B cell (primary cell): ENCODE results near the gene PYDC1. TPM values are rescaled to one million over a fixed set of nuclear protein-coding genes. Genes with fewer than 3 reads are reported as not detected.

Experiments used
- ATAC-seq: fragments of 200-7000 bp; cut with Tn5 transposase; one replicate; pipeline ENCODE4 v1.10.0; 2021; ENCODE audit warnings: low read depth, mild to moderate bottlenecking, moderate number of reproducible peaks, moderate library complexity
- CTCF ChIA-PET: fragments of 350-600 bp; sonication (Branson Sonifier 250); formaldehyde crosslinking; loops from one replicate; lab custom pipeline; 2021; ENCODE audit warnings: antibody characterized with exemption, inconsistent platforms; lab: Charles Lee
- POLR2A ChIA-PET: fragments of 350-600 bp; sonication (Branson Sonifier 250); formaldehyde crosslinking; loops from one replicate; lab custom pipeline; 2021; ENCODE audit warnings: antibody characterized with exemption; lab: Charles Lee
- DNase-seq: peaks from one replicate; pipeline ENCODE4 v3.0.0; 2013
- H2AFZ ChIP-seq: 2 replicates; pipeline ENCODE4 v1.6.1; 2012; ENCODE audit warnings: mild to moderate bottlenecking, low read depth, low read length; ENCODE audit not compliant: insufficient read depth, poor library complexity, severe bottlenecking
- H3K27ac ChIP-seq, 2 donors: 1 replicate in 1 of 2; 2 replicates in 1 of 2; pipeline ENCODE4 v1.5.1; 2012 to 2013; ENCODE audit warnings: low read length in 2 of 2, mild to moderate bottlenecking in 2 of 2, moderate library complexity in 1 of 2
- H3K27me3 ChIP-seq, 4 experiments: fragments of 200-600 bp in 1 of 4; sonication (generic) in 1 of 4; replicated peaks in 1 of 4; 1 replicate in 2 of 4; 2 replicates in 2 of 4; pipeline versions ENCODE4 v1.6.1 to v1.7.0; 2013 to 2016; ENCODE audit warnings: low read length in 3 of 4, mild to moderate bottlenecking in 2 of 4, mixed read lengths in 1 of 4, moderate library complexity in 1 of 4; ENCODE audit not compliant: insufficient read depth in 4 of 4, control insufficient read depth in 3 of 4; ENCODE audit errors: control extremely low read depth in 1 of 4
- H3K36me3 ChIP-seq, 2 experiments: replicated peaks in 1 of 2; 1 replicate in 1 of 2; 2 replicates in 1 of 2; pipeline versions ENCODE4 v1.6.1 to v1.7.1; 2013; ENCODE audit warnings: low read length in 1 of 2; ENCODE audit not compliant: insufficient read depth in 2 of 2, control insufficient read depth in 1 of 2; ENCODE audit errors: control extremely low read depth in 1 of 2, extremely low read depth in 1 of 2
- H3K4me1 ChIP-seq, 2 donors: fragments of 200-600 bp in 1 of 2; sonication (generic) in 1 of 2; 1 replicate in 1 of 2; 2 replicates in 1 of 2; pipeline versions ENCODE4 v1.5.1 to v1.6.1; 2013 to 2017; ENCODE audit warnings: low read length in 2 of 2; ENCODE audit not compliant: control insufficient read depth in 2 of 2, insufficient read depth in 2 of 2
- H3K4me2 ChIP-seq: replicated peaks from 2 replicates; pipeline ENCODE3; 2012; ENCODE audit warnings: mild to moderate bottlenecking, low read depth, low read length; ENCODE audit not compliant: poor library complexity, severe bottlenecking
- H3K4me3 ChIP-seq, 5 experiments: fragments of 200-600 bp in 1 of 5; sonication (generic) in 1 of 5; 1 replicate in 3 of 5; 2 replicates in 2 of 5; pipeline versions ENCODE4 v1.5.1 to v1.7.0; 2011 to 2016; ENCODE audit warnings: low read length in 4 of 5, mild to moderate bottlenecking in 4 of 5, low read depth in 2 of 5, control low read depth in 1 of 5, moderate library complexity in 1 of 5; ENCODE audit not compliant: insufficient read depth in 1 of 5; ENCODE audit errors: control extremely low read depth in 1 of 5, extremely low read depth in 1 of 5
- H3K79me2 ChIP-seq: fragments of 200-600 bp; sonication (generic); one replicate; pipeline ENCODE4 v1.6.0; 2016; ENCODE audit warnings: low read length; ENCODE audit not compliant: control insufficient read depth, insufficient read depth
- H3K9ac ChIP-seq: fragments of 200-600 bp; sonication (generic); 2 replicates; pipeline ENCODE4 v1.6.1; 2017; ENCODE audit warnings: mild to moderate bottlenecking, low read length, moderate library complexity
- H3K9me3 ChIP-seq, 3 donors: one replicate each; pipeline versions ENCODE4 v1.6.1 to v1.7.1; 2013; ENCODE audit warnings: low read length in 2 of 3; ENCODE audit not compliant: control insufficient read depth in 2 of 3, insufficient read depth in 1 of 3; ENCODE audit errors: control extremely low read depth in 1 of 3
- H4K20me1 ChIP-seq: 2 replicates; pipeline ENCODE4 v1.6.0; 2012; ENCODE audit warnings: mild to moderate bottlenecking, low read length; ENCODE audit not compliant: insufficient read depth, control insufficient read depth, poor library complexity, severe bottlenecking
- H3K27ac Mint-ChIP-seq: one replicate; pipeline ENCODE4 v1.8.0; 2021; ENCODE audit warnings: mixed read lengths
- H3K27me3 Mint-ChIP-seq: one replicate; pipeline ENCODE4 v1.8.0; 2021; ENCODE audit warnings: mixed read lengths
- H3K4me1 Mint-ChIP-seq: one replicate; pipeline ENCODE4 v1.8.0; 2021; ENCODE audit warnings: mixed read lengths
- H3K4me3 Mint-ChIP-seq: one replicate; pipeline ENCODE4 v1.8.0; 2021; ENCODE audit warnings: mixed read lengths
- H3K9me3 Mint-ChIP-seq: one replicate; pipeline ENCODE4 v1.8.0; 2022; ENCODE audit warnings: mixed read lengths; ENCODE audit not compliant: insufficient read depth
- CTCF ChIP-seq: fragments of 200-600 bp; IDR thresholded peaks from one replicate; pipeline ENCODE4 v1.8.0; 2022; ENCODE audit warnings: antibody characterized with exemption, mild to moderate bottlenecking
- EZH2 ChIP-seq: IDR thresholded peaks from 2 replicates; pipeline ENCODE4 v1.6.1; 2012; ENCODE audit warnings: borderline replicate concordance, low read depth, mild to moderate bottlenecking, moderate library complexity, low read length; ENCODE audit not compliant: insufficient read depth, poor library complexity, severe bottlenecking
- WGBS: methylation state at CpG from one replicate; pipeline ENCODE4 v1.1.5; 2013; ENCODE audit warnings: missing lambda C conversion rate; ENCODE audit not compliant: insufficient coverage; 5-methylcytosine and 5-hydroxymethylcytosine counted together
- intact Hi-C: fragments of 100-400 bp; cut with micrococcal nuclease; formaldehyde crosslinking; loops from one replicate; pipeline ENCODE4 v1.10.0; 2022
- polyA plus RNA-seq: library from polyadenylated mRNA; depleted of rRNA; stranded (reverse); fragments of >200 nt; gene quantifications from 2 replicates; pipeline ENCODE4 v1.2.3, GENCODE V29; 2012
- total RNA-seq, 2 donors: library from RNA; stranded (reverse); fragments of 120-200 nt in 1 of 2; gene quantifications; 1 replicate in 1 of 2; 2 replicates in 1 of 2; pipeline versions ENCODE4 v1.2.3 to v1.2.4, GENCODE V29; 2013 to 2022

The PYDC1 gene
- total and polyA plus RNA-seq, 2 donors (not counting 1 experiment from before 2014, with no cell fraction given), result not detected

- H3K9me3 Mint-ChIP-seq, result no peaks in the 10 kb centered on the region
- Histone ChIP-seq H2AFZ (no peak overlapping the region), H3K27ac (no peak overlapping the region), H3K4me2 (no peak overlapping the region), H3K27me3 (no peaks in the 10 kb centered on the region), H3K36me3 (peaks cover 0 to 89% of the 10 kb centered on the region in 2 experiments), H4K20me1 (peaks cover 92% of the 10 kb centered on the region), H3K79me2 (peaks cover 34% of the 10 kb centered on the region), H3K9ac (no peak overlapping the region), H3K9me3 (no peaks in the 10 kb centered on the region), H3K4me3 (no peak overlapping the region), H3K4me1 (no peaks in the 10 kb centered on the region)
- POLR2A ChIA-PET, result no interaction called here
- peak overlapping the region; percentile 6 for H3K27ac Mint-ChIP-seq
- CTCF ChIA-PET, result no interaction called here
- H3K4me1 Mint-ChIP-seq, result peaks cover 24% of the 10 kb centered on the region
- ATAC-seq, result no peak
- DNase-seq, result no peak
- TF ChIP-seq EZH2, result no peak
- no peak for TF ChIP-seq CTCF
- no peaks in the 10 kb centered on the region for H3K27me3 Mint-ChIP-seq
- no peak overlapping the region for H3K4me3 Mint-ChIP-seq
- intact Hi-C loops, result no loop called here
- WGBS, result 91% methylated on average over 5 of the region's 5 CpGs
Measured at GRCh38 chr16:31191697-31192428, 25.1 kb downstream of the PYDC1 start.

- peaks cover 28% of the 10 kb centered on the region for H3K4me1 Mint-ChIP-seq
- H3K4me3 Mint-ChIP-seq, result no peak overlapping the region
Measured at GRCh38 chr16:31190818-31191444, 26.0 kb downstream of the PYDC1 start.

More at GRCh38 chr16:31190818-31191444, 26.0 kb downstream of the PYDC1 start:
- H3K4me1 ChIP-seq, result no peaks in the 10 kb centered on the region
- Mint-ChIP-seq H3K27ac (no peak overlapping the region), H3K9me3 (no peaks in the 10 kb centered on the region), H3K27me3 (no peaks in the 10 kb centered on the region)
- no peak overlapping the region for H3K9ac ChIP-seq
- TF ChIP-seq EZH2 (no peak), CTCF (no peak)
- no peak overlapping the region for H2AFZ ChIP-seq
- H3K4me2 ChIP-seq, result no peak overlapping the region
- ATAC-seq (no peak), DNase-seq (no peak)
- CTCF ChIA-PET, result interaction anchor here (1.3 kb wide), 1 partner anchor 192 kb away, joined by 3 read pairs; no protein-coding TSS in a partner anchor
- H3K9me3 ChIP-seq, result no peaks in the 10 kb centered on the region
- H3K27ac ChIP-seq, result no peak overlapping the region
- H3K79me2 ChIP-seq, result peaks cover 37% of the 10 kb centered on the region
- POLR2A ChIA-PET, result no interaction called here
- H3K36me3 ChIP-seq, result peaks cover 0 to 98% of the 10 kb centered on the region in 2 experiments
- H4K20me1 ChIP-seq, result peaks cover 93% of the 10 kb centered on the region
- H3K27me3 ChIP-seq, result no peaks in the 10 kb centered on the region
- intact Hi-C loops, result no loop called here
- WGBS, result 97% methylated on average over 15 of the region's 17 CpGs
- H3K4me3 ChIP-seq, result no peak overlapping the region
